Measurements from ENCODE around the gene FAM228A. TPM values are rescaled to one million over a fixed set of nuclear protein-coding genes. Genes with fewer than 3 reads are reported as not detected.
A peak's percentile ranks its signal among the peaks of the same experiment; 100 is the strongest.

FAM228A gene
- total RNA-seq, 2 experiments from 2014 or later: 0.23 TPM; not detected in 1

DNA sequence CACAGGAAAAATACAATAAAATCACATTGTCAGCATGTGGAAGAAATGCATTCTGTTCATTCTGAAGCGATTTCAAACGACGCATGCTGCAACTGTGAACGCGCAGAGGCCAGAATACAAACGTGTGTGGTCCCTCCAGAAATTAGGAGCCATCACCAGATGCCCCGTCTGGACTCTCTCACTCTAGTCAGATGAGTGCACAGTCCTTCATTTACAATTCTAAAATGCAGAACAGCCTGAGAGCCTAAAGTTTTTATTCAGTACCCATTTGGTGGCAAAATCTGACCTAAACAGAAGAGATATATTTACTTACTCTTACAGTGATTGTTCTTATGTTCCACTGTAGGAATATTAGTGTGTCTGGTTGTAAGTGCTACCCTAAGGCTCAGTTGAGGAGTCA is 36.6 kb downstream of the FAM228A start:
- no peak overlapping the region for H3K27ac Mint-ChIP-seq
- no peak for DNase-seq
- ChIA-PET POLR2A (no interaction called here), CTCF (interaction anchor here (1.3 kb wide), 1 partner anchor 37 kb away, joined by 3 read pairs; no protein-coding TSS in a partner anchor)
- H3K27me3 Mint-ChIP-seq: no peaks in the 10 kb centered on the region
- peaks cover 24% of the 10 kb centered on the region for H3K36me3 Mint-ChIP-seq (ENCODE audit: low read depth)
- H3K4me1 Mint-ChIP-seq: peaks cover 6% of the 10 kb centered on the region
- H3K9me3 Mint-ChIP-seq: no peaks in the 10 kb centered on the region
- H3K4me3 Mint-ChIP-seq: no peak overlapping the region

DNA sequence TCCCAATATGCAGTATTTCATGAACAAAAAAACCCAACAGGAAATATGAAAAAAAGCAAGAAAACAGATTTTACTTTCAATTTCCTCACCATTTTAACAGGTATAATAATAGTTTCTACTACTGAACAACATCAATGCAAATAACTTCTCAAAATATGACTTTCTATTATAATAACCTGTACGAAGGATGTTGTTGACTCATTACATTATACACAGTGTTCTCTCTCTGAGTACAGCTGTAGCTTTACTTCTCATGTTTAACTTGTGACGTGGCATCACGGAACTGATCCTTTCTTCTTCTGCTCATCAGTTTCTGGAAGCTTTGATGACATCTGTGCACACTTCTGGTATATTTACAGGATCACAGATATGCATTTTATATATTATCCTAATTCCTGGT is 40.0 kb downstream of the FAM228A start:
- Mint-ChIP-seq H3K4me1 (peaks cover 6% of the 10 kb centered on the region), H3K9me3 (no peaks in the 10 kb centered on the region), H3K4me3 (no peak overlapping the region), H3K27ac (peak overlapping the region; percentile 83), H3K27me3 (no peaks in the 10 kb centered on the region), H3K36me3 (ENCODE audit: low read depth) (peaks cover 14% of the 10 kb centered on the region)
- CTCF ChIA-PET: no interaction called here
- POLR2A ChIA-PET: no interaction called here
- DNase-seq: no peak

DNA sequence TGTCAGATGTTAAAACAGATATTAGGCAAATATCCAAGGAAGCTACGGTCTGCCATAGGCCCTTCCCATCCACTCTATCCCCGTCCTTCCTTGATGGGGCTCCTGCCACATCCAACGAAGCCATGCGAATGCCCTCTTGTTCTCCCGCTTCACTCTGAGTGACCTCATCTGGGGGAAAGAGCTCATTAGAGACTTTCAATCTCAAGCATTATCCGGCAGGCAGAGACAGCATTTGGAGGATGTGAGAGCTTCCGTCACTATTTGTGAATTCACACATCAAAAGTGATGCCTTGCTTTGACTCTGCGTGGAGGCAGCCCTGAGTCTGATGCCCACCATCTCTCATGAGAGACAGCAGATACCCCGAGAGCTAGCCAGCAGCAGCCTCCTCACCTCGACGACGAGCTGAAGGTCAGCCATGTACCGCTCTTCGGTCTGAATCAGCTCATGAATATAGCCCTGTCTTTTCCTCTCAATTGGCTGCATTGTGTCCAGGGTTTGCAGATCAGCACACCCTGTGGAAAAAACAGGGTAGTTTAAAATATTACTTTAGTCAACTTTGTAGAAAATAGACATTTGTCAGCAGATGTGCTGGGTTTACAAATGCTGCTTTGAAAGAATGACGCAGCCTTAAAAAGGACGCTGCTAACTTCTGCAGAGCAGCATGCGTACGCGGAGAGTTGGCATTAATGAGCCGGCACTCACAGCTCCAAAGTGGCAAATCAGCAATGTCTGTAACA is 45.9 kb downstream of the FAM228A start:
- POLR2A ChIA-PET: no interaction called here
- Mint-ChIP-seq H3K27me3 (no peaks in the 10 kb centered on the region), H3K27ac (no peak overlapping the region), H3K4me1 (no peaks in the 10 kb centered on the region), H3K4me3 (no peak overlapping the region), H3K9me3 (no peaks in the 10 kb centered on the region), H3K36me3 (ENCODE audit: low read depth) (peaks cover 11% of the 10 kb centered on the region)
- CTCF ChIA-PET: interaction anchor here (1.0 to 1.2 kb wide), 2 partner anchors 12 to 14 kb away, joined by 4 to 5 read pairs; no protein-coding TSS in a partner anchor
- no peak for DNase-seq

DNA sequence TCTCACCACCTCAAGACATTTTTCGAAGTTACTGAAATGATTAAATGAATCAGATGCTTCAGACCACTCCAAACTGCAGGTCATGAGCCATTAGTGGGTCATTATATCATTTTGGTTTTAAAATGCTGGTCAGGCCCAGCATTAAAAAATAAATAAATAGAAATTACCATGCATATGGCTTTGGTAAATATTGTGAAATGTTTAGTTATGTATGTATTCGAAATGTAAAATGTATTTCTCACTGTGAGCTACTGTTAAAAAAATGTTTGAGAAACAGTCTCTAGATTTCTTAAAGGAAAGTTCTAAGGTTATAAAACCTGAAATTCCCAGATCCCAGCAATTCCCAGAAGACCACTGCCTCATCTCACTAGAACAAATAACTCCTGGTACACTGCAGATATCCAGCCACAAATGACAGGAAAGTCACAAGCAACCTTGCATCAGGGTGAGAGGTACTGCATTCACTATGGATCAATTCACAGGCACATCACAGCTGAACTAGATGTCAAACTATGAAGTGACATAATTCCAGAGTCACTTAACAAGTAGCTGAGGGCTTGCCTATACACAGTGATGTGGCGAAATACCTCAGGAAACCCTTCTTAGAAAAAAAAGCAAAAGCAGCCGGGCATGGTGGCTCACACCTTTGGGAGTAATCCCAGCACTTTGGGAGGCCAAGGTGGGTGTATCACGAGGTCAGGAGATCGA is 46.6 kb downstream of the FAM228A start:
- POLR2A ChIA-PET: no interaction called here
- DNase-seq: no peak
- no peaks in the 10 kb centered on the region for H3K4me1 Mint-ChIP-seq
- no peak overlapping the region for H3K27ac Mint-ChIP-seq
- no peaks in the 10 kb centered on the region for H3K27me3 Mint-ChIP-seq
- no peaks in the 10 kb centered on the region for H3K9me3 Mint-ChIP-seq
- peaks cover 4% of the 10 kb centered on the region for H3K36me3 Mint-ChIP-seq (ENCODE audit: low read depth)
- CTCF ChIA-PET: interaction anchor here (1.2 kb wide), 1 partner anchor 11 kb away, joined by 4 read pairs; no protein-coding TSS in a partner anchor
- H3K4me3 Mint-ChIP-seq: no peak overlapping the region

DNA sequence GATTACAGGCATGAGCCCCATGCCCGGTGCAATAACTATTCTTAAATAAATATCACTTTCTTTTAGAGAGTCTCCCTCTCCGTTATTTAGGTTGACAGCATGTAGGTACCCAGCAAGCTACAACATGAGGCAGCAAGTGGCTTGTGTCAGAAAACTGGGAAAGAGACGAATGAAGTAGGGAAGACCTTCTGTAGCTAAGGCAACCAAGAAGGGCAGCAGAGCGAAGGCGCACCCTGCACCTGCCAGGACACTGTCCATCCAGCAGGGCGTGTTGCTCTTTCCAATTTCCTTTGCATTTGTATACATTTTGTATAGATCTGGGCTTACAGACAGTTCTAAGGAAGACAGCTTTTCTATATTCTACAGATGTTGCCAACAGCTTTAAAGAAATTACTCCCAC is 48.1 kb downstream of the FAM228A start:
- CTCF ChIA-PET: interaction anchor here (0.9 kb wide), 1 partner anchor 9 kb away, joined by 3 read pairs; no protein-coding TSS in a partner anchor
- no peaks in the 10 kb centered on the region for H3K4me1 Mint-ChIP-seq
- H3K27me3 Mint-ChIP-seq: no peaks in the 10 kb centered on the region
- no peak overlapping the region for H3K4me3 Mint-ChIP-seq
- H3K27ac Mint-ChIP-seq: no peak overlapping the region
- no peaks in the 10 kb centered on the region for H3K9me3 Mint-ChIP-seq
- POLR2A ChIA-PET: no interaction called here
- no peak for DNase-seq
- H3K36me3 Mint-ChIP-seq (ENCODE audit: low read depth): peaks cover 4% of the 10 kb centered on the region

DNA sequence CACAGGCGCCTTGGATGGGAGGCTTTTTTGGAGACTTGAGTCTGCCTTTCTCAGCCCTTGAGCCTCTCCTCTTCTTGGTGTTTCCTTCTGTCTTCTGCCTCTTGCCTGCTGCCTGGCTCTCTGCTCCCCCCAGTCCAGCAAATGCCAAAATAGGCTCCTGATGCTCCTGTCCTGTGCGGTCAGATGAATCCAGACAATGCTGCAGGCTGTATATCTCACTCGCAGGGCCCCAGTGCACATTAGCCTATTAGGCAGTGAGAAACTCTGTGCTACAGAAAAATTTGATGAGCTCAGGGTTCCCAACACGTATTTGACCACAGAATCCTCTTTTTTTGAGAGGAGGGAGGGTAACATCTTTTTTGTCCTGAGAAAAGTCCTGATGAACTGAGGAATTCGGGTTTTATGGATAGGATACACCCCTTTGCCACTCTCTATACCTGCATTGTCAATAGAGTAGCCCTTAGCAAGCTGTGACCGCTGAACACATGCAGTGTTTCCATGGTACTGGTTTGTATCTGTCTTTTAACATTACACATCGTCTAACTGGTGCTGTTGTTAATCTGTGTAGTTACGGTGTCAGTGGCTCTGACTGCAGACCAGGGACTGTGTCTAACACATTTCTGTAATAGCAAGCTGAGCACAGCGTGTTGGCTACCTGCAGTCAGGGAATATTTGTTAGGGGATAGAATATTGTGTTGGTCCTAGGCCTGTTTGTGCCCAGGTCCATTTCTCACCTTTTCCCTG is 50.8 kb downstream of the FAM228A start:
- ChIA-PET POLR2A (no interaction called here), CTCF (interaction anchor here (0.6 kb wide), 1 partner anchor 114 kb away, joined by 3 read pairs; no protein-coding TSS in a partner anchor)
- DNase-seq: no peak
- no peaks in the 10 kb centered on the region for H3K9me3 Mint-ChIP-seq
- H3K36me3 Mint-ChIP-seq (ENCODE audit: low read depth): no peaks in the 10 kb centered on the region
- no peak overlapping the region for H3K4me3 Mint-ChIP-seq
- H3K27me3 Mint-ChIP-seq: no peaks in the 10 kb centered on the region
- H3K4me1 Mint-ChIP-seq: no peaks in the 10 kb centered on the region
- no peak overlapping the region for H3K27ac Mint-ChIP-seq

DNA sequence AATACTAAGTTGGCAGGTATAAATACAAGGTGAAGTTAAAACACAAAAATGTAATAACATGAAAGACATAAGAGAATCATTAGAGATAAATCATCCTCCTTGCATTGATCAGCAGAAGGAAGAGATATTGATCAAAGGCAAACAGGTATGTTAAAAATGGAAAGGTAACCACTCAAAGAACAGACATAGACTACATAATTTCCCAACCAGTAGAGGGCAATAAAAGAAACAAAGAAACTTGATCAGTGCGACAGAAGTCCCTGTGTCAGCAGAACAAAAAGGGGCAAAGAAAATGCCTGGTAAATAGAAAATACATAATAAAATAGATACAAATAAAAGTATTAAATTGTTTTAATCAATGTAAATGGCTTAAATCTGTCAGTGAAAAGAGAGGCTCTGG is 53.6 kb downstream of the FAM228A start:
- no peak for DNase-seq
- POLR2A ChIA-PET: no interaction called here
- Mint-ChIP-seq H3K27ac (no peak overlapping the region), H3K4me3 (no peak overlapping the region), H3K9me3 (no peaks in the 10 kb centered on the region), H3K27me3 (no peaks in the 10 kb centered on the region), H3K4me1 (no peaks in the 10 kb centered on the region), H3K36me3 (ENCODE audit: low read depth) (no peaks in the 10 kb centered on the region)
- CTCF ChIA-PET: interaction anchor here (0.7 kb wide), 1 partner anchor 32 kb away, joined by 3 read pairs; no protein-coding TSS in a partner anchor

DNA sequence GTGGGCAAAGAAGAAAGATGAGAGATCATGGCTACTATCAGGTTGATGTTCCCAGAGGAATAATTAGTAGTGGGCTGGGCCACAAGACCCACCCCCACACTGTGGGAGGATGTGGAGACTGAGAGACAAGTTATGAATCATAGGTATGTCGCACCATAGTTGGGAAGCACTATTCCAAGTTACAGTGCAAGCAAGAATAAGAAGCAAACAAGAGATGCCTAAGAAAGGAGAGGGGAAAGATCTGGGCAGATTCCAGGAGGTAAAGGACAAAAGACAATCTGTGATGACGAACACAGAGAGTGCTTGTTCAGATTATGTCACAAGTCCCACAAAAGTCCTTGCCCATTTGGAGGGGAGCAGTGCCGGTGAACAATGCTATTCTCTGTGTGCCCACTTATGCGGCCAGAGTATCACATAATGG is 56.6 kb downstream of the FAM228A start:
- no peaks in the 10 kb centered on the region for H3K27me3 Mint-ChIP-seq
- H3K9me3 Mint-ChIP-seq: no peaks in the 10 kb centered on the region
- POLR2A ChIA-PET: no interaction called here
- DNase-seq: no peak
- peaks cover 5% of the 10 kb centered on the region for H3K36me3 Mint-ChIP-seq (ENCODE audit: low read depth)
- H3K4me3 Mint-ChIP-seq: no peak overlapping the region
- CTCF ChIA-PET: interaction anchor here (0.7 to 1.7 kb wide), 2 partner anchors 25 to 61 kb away, joined by 3 read pairs; no protein-coding TSS in a partner anchor
- H3K4me1 Mint-ChIP-seq: no peaks in the 10 kb centered on the region
- no peak overlapping the region for H3K27ac Mint-ChIP-seq

DNA sequence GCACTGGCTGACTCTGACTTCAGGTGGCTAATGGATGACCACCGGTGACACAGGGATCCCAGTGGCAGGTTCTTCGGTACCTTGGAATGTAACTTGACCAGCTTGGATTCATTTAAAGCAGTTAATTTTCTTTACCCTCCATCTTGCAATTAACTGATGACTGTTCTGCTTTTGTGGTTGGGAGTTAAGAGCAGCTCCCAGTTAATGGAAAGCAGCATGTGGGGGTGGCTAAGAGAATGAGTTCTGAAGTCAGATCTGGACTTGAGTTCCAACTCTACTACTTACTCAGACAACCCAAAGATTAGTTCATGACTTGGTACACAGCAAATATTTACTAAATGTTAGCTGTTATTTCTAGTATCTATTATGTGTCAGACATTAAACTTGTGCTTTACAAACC is 58.5 kb downstream of the FAM228A start:
- Mint-ChIP-seq H3K36me3 (ENCODE audit: low read depth) (peaks cover 5% of the 10 kb centered on the region), H3K4me1 (no peaks in the 10 kb centered on the region), H3K9me3 (no peaks in the 10 kb centered on the region), H3K27me3 (no peaks in the 10 kb centered on the region), H3K4me3 (no peak overlapping the region), H3K27ac (no peak overlapping the region)
- ChIA-PET CTCF (interaction anchor here (0.9 to 1.7 kb wide), 3 partner anchors 12 to 22 kb away, joined by 3 to 4 read pairs (median 4); no protein-coding TSS in a partner anchor), POLR2A (no interaction called here)
- DNase-seq: no peak

DNA sequence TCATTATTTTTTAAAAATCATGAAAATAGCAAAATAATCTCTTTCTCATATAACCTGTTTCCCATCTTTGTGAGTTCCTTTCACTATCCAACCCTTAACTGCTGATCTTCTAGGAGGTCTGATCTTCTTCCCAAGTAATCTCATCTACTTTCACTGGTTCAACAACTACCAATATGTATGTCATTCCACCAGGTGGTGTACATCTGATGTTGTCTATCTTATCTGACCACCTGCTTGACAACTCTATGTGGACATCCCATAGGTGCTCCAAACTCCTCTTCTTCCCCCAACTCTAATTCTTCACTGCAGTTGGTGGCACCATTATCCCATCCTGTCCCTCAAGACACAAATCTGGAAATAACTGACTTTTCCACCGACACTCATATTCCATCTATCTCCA is 62.5 kb downstream of the FAM228A start:
- Mint-ChIP-seq H3K4me1 (no peaks in the 10 kb centered on the region), H3K27me3 (no peaks in the 10 kb centered on the region), H3K4me3 (no peak overlapping the region), H3K9me3 (no peaks in the 10 kb centered on the region), H3K36me3 (ENCODE audit: low read depth) (peaks cover 6% of the 10 kb centered on the region), H3K27ac (no peak overlapping the region)
- CTCF ChIA-PET: no interaction called here
- no peak for DNase-seq
- POLR2A ChIA-PET: no interaction called here

DNA sequence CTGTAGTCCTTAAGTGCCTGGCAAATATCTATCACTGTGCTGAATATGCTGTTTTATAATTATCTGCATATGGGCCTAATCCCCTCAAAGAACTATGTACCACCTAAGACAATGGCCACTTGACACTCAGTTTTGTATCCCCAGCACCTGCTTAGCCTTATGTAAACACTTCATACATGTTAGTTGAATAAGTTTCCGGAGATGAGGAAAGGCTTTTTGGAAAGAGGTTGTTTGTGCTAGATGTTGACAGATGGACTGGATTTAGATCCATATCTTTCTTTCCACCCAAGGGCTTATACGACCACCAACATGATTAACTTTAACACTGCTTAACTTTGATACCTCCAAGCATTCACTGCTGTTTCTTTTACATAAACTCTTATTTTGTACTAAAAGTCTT is 63.3 kb downstream of the FAM228A start:
- H3K27me3 Mint-ChIP-seq: no peaks in the 10 kb centered on the region
- ChIA-PET CTCF (no interaction called here), POLR2A (no interaction called here)
- no peak overlapping the region for H3K27ac Mint-ChIP-seq
- no peak overlapping the region for H3K4me3 Mint-ChIP-seq
- H3K4me1 Mint-ChIP-seq: no peaks in the 10 kb centered on the region
- H3K36me3 Mint-ChIP-seq (ENCODE audit: low read depth): peaks cover 10% of the 10 kb centered on the region
- no peak for DNase-seq
- H3K9me3 Mint-ChIP-seq: no peaks in the 10 kb centered on the region

DNA sequence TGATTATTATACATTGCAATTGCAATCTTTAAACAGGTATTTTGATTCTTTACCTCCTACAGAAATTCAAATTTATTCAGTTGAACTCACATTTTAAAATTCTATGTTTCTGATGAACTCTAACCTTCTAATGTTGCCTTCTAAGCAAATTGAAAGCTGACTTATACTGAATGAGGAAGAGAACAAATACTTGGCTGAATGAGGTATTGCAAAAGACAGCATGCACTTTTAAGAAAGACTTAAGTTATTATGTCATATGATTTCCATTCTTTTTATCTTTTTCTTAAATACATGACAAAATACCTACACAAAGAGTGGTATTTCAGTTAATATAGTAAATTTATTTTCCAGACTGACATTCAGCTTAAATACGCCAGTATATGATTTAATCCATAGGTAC is 64.7 kb downstream of the FAM228A start:
- CTCF ChIA-PET: no interaction called here
- no peak for DNase-seq
- POLR2A ChIA-PET: no interaction called here
- H3K4me1 Mint-ChIP-seq: no peaks in the 10 kb centered on the region
- no peaks in the 10 kb centered on the region for H3K27me3 Mint-ChIP-seq
- no peak overlapping the region for H3K27ac Mint-ChIP-seq
- no peak overlapping the region for H3K4me3 Mint-ChIP-seq
- H3K9me3 Mint-ChIP-seq: no peaks in the 10 kb centered on the region
- H3K36me3 Mint-ChIP-seq (ENCODE audit: low read depth): peaks cover 10% of the 10 kb centered on the region

All from activated CD4-positive, alpha-beta T cell treated with anti-CD3 and anti-CD28 coated beads, Interleukin-2, amount 10 ng/mL, durations not matched to agents 7 days and 5 days (primary cell).